COLO668 (cell line): ENCODE measurements around the gene HSPA2.

ENCODE experiments used
- DNase-seq: peaks from one replicate; lab custom pipeline; 2025; ENCODE audit not compliant: unreplicated experiment; lab: John Stamatoyannopoulos, UW

Gene HSPA2

GRCh38 chr14:64540208-64541202 lies at the start of gene HSPA2:
HSPA2 (plus strand) TSS chr14:64540741; CDS start chr14:64540850, 109 bp downstream.
- peak; percentile 100 for DNase-seq

DNA sequence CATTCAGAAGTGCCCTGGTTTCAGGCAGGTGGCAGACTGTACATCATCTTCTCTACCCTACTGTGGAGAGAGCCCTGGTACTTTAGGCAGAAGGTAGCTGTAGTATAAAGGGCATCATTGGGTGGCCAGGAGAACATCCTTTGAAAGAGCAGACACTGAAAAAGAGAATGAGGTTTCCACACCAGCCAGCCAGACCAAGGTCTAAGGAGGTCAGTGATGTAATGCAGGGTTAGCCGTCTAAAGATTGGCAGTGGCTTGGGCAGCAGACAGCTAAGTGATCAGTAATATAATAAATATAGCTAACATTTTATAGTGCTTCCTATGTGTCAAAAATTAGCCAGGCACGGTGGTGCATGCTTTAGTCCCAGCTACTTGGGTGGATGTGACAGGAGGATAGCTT lies 48.9 kb upstream of the HSPA2 start:
- DNase-seq, result no peak

DNA sequence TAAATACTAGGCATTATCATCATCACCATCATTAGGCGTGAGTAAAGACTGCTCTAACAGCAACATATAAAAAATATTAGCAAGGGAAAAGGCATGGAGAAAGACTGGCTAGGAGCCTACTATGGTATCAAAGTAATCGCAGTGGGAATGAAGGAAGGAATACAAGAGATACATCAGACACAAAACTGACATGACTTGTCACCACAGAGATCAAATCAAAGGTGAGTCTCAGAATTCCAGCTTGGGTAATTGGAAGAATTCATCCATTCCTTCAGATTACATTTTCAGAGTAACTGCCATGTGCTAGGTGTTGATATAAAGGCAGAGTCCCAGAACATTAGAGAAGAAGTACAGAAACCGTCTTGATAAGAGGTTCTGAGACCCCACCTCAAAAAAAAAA lies 47.1 kb upstream of the HSPA2 start:
- DNase-seq, result no peak

DNA sequence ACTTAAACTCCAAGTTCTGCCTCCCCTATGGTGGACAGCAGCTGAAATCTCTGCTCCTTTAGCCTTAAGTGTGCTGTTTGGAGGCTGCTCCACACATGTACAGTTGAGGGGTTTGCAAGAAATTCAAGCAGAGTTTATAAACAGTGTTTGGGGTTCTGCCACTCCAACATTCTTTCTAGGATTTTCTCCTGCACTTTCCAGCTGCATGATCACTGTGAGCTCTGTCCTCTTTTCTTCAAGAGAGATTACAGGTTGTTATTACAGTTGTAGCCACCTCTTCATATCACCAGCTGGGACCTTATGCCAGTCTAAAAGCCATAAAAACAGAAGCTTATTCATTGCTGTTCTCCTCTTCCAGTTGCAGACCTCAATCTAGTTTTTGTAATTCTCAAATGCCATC lies 45.3 kb upstream of the HSPA2 start:
- DNase-seq, result no peak

DNA sequence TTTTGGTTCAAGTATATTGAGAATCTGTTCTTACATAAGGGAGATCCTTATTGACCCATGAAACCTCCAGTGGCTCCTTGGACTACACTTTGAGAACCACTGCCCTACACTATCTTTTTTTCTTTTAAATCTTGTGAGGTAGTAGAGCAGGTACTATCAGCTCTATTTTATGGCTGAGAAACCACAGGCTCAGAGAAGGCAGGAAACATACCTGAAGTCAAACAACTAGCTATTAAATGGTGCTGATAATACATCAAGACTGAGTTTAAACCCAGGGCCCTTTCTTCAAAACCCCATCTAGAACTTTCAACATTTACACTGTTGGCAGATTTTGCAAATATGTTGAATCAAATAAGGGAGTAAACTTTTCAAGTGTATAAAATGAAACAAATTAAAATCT lies 43.8 kb upstream of the HSPA2 start:
- no peak for DNase-seq

GRCh38 chr14:64500088-64500487 lies 40.5 kb upstream of the HSPA2 start:
- no peak for DNase-seq

- peak; percentile 40 for DNase-seq
Observed at GRCh38 chr14:64501411-64502171, 39.0 kb upstream of the HSPA2 start.

DNA sequence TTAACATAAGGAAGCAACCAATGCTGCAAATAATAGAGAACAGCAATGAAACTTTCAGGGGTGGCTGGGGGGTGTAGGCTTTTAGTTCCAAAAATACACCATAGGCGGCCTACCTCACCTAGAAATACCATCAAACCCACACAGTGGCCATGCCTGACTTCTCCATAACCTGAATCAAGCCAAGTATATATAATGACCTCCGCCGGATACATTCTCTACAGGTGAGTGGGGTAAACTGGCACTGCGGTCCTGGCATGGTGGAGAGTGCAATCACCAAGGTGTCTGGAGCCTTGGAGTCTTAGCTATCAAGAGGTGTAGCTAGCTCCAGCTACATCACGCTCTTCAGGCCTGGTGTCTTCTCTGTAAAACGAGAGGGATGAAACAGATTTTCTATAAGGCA lies 38.1 kb upstream of the HSPA2 start:
- DNase-seq, result no peak

- peak; percentile 45 for DNase-seq
Observed at GRCh38 chr14:64502887-64503433, 37.6 kb upstream of the HSPA2 start.

- DNase-seq, result peak; percentile 98
Observed at GRCh38 chr14:64503434-64504309, 36.9 kb upstream of the HSPA2 start, which contains the start of gene ZBTB25. ZBTB25 (minus strand) TSS chr14:64503838; CDS start chr14:64490533, 13,305 bp downstream.

- peak; percentile 95 for DNase-seq
Observed at GRCh38 chr14:64504310-64504896, 36.1 kb upstream of the HSPA2 start, which contains the start of gene ZBTB1. ZBTB1 (plus strand) TSS chr14:64504770; CDS start chr14:64521505, 16,735 bp downstream.

- peak; percentile 91 for DNase-seq
Observed at GRCh38 chr14:64504897-64505794, 35.4 kb upstream of the HSPA2 start.

GRCh38 chr14:64506721-64507120 lies 33.8 kb upstream of the HSPA2 start:
- DNase-seq, result no peak

GRCh38 chr14:64507376-64508156 lies 33.0 kb upstream of the HSPA2 start:
- no peak for DNase-seq

DNA sequence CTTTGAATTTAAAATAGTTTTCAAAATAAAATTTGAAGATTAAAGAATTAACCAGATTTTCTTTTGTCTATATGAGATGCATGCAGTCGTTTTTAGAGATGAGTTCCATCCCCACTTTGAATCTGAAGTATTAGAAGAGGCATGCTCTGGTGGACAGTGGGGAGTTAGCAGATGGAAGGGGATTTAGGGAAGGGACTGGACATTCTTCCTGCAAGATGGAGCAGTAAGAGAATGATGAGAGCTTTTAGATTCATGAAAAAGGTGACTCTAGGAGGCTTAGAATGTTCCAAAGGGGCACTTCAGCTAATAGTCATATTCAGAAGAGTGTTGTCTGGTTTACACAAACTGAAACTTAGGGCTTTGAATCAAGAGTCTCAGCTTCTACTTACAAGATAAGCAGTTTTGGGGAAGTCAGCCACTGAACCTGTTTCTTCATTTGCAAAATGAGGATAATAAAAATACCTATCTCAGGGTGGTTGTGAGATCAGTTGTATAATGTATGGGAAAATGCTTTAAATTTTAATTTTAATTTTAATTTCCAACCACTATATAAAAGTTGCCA lies 32.2 kb upstream of the HSPA2 start:
- no peak for DNase-seq

GRCh38 chr14:64509036-64509435 lies 31.5 kb upstream of the HSPA2 start:
- no peak for DNase-seq

DNA sequence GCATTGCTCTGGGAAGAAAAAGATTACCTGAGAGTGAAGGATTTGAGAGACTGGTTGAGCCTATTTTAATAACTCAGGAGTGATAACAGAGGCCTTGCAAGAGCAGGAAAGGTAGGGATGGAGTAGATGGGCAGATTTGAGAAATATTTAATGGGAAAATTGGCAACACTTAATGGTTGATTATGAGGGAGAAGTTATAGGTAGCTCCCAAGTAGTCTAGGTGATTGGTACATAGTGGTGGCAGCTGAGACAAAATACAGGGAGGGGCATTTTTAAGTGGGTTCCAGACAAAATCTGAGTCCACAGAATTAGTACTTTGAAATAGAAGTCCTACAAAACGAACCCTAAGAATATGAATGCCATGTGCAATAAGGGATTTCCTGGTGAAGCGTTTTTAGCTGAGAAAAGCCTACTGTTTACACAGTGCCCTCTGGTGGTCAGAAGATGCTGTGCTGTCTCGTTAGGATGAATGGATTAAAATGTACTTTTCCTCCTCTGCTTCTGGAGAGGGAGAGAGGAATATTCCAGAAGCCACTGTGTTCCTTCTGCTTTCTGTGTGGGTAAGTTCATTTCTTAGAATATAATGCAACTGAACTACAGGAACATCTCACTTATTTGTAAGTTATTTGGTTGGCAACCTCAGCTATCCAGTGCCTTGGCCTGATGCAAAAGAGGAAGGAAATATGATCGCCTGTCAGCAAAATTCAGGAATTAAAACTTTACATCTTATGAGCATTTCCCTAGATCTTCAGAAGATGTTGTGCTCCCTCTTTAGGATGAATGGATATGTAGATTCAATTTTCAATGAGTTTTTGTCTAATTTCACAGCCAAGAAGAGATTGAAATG lies 29.5 kb upstream of the HSPA2 start:
- peak; percentile 70 for DNase-seq
